Measurements from ENCODE around the gene LDHB.

DNA sequence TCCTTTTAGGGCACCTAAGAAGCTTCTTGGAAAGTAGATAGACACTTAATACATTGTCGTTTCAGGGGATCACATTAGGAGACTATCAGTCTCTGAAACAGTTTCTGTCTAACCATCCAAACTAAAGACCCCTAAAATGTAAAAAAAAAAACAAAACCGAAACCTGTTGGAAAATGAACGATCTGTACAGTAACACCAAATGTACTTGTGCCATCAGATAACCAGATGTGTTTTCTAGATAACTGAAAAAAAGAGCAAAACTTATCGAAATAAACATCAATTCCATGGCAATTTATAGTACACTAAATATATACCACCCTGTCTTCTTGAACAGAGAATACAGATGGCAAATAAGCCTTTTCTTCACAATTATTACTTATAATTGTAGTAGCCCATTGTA is 2.1 kb downstream of the LDHB start:
- TF ChIP-seq EZH2 (IDR thresholded peaks at IDR 0.05): no peak
- TF ChIP-seq POLR2AphosphoS5 (IDR thresholded peaks at IDR 0.05; ENCODE audit: borderline replicate concordance, low read depth, low read length): no peak
